ENCODE results near the gene LAMB1.
"Not testable (repeated sequence)": the region's sequence is repeated elsewhere in the genome, so short reads cannot be mapped to it uniquely, and the experiment has no call there.

LAMB1 gene

GRCh38 chr7:108045154-108045553, 42.2 kb upstream of the LAMB1 start:
- no peak for TF ChIP-seq CTCF (IDR thresholded peaks at IDR 0.05; ENCODE audit: insufficient read depth, low read depth, low read length, missing control alignments)
- H3K4me3 ChIP-seq (ENCODE audit: low read depth, low read length) = no peak overlapping the region
- DNase-seq (ENCODE audit: low read depth) = no peak

- H3K4me3 ChIP-seq (ENCODE audit: low read depth, low read length) = no peak overlapping the region
- TF ChIP-seq CTCF (IDR thresholded peaks at IDR 0.05; ENCODE audit: insufficient read depth, low read depth, low read length, missing control alignments) = no peak
- DNase-seq (ENCODE audit: low read depth) = no peak
Observed at GRCh38 chr7:108044345-108044744, 41.4 kb upstream of the LAMB1 start.

- no peak for DNase-seq (ENCODE audit: low read depth)
- no peak for TF ChIP-seq CTCF (IDR thresholded peaks at IDR 0.05; ENCODE audit: insufficient read depth, low read depth, low read length, missing control alignments)
- H3K4me3 ChIP-seq (ENCODE audit: low read depth, low read length) = no peak overlapping the region
Observed at GRCh38 chr7:108038986-108039385, 36.0 kb upstream of the LAMB1 start.

GRCh38 chr7:108037741-108038140, 34.8 kb upstream of the LAMB1 start:
- DNase-seq (ENCODE audit: low read depth) = no peak
- TF ChIP-seq CTCF (IDR thresholded peaks at IDR 0.05; ENCODE audit: insufficient read depth, low read depth, low read length, missing control alignments) = no peak
- H3K4me3 ChIP-seq (ENCODE audit: low read depth, low read length) = no peak overlapping the region

- no peak overlapping the region for H3K4me3 ChIP-seq (ENCODE audit: low read depth, low read length)
- TF ChIP-seq CTCF (IDR thresholded peaks at IDR 0.05; ENCODE audit: insufficient read depth, low read depth, low read length, missing control alignments) = no peak
- DNase-seq (ENCODE audit: low read depth) = no peak
Observed at GRCh38 chr7:108037140-108037539, 34.2 kb upstream of the LAMB1 start.

GRCh38 chr7:108034586-108034985, 31.6 kb upstream of the LAMB1 start:
- no peak overlapping the region for H3K4me3 ChIP-seq (ENCODE audit: low read depth, low read length)
- TF ChIP-seq CTCF (IDR thresholded peaks at IDR 0.05; ENCODE audit: insufficient read depth, low read depth, low read length, missing control alignments) = no peak
- no peak for DNase-seq (ENCODE audit: low read depth)

GRCh38 chr7:108033776-108034497, 31.0 kb upstream of the LAMB1 start:
- no peak for DNase-seq (ENCODE audit: low read depth)
- H3K4me3 ChIP-seq (ENCODE audit: low read depth, low read length) = no peak overlapping the region
- no peak for TF ChIP-seq CTCF (IDR thresholded peaks at IDR 0.05; ENCODE audit: insufficient read depth, low read depth, low read length, missing control alignments)

GRCh38 chr7:108033309-108033708, 30.3 kb upstream of the LAMB1 start:
- H3K4me3 ChIP-seq (ENCODE audit: low read depth, low read length); DNase-seq (ENCODE audit: low read depth): not testable (repeated sequence)

Data from GM12865 (cell line).